Fibroblast of skin of scalp (primary cell): Measurements from ENCODE around the gene EFHD2.
"Not testable (repeated sequence)": the region's sequence is repeated elsewhere in the genome, so short reads cannot be mapped to it uniquely, and the experiment has no call there.

Source experiments
- DNase-seq: peaks from one replicate; pipeline ENCODE4 v3.0.0-alpha.2; 2013

EFHD2 gene

DNA sequence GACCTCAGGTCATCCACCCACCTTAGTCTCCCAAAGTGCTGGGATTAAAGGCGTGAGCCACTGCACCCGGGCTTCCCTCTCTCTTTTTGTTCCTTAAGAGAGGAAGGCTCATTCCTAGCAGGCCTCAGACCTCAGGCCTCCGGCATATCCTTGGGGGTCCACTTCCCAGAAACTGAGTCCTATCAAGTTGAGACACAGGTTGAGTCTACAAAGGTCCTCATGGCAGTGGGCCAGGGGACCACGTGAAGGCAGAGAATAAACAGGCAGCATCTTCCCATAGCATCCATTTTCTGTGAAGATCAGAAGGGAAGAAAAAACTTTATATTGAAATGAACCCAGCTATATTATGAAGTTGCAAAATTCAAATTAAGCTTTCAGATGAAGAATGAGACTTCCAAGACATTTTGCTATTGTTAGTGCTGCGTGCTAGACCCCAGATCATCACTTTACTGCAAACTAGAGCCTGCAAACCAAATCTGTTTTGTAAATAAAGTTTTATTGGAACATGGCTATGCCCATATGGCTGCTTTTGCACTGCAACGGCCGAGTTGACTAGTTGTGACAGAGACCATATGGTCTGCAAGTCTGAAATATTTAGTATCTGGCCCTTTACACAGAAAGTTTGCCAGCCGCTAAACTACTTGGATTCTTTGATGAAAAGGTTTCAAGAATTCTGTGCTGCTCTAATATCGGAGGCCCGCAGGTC is 43.3 kb downstream of the EFHD2 start:
- DNase-seq, result no peak

DNA sequence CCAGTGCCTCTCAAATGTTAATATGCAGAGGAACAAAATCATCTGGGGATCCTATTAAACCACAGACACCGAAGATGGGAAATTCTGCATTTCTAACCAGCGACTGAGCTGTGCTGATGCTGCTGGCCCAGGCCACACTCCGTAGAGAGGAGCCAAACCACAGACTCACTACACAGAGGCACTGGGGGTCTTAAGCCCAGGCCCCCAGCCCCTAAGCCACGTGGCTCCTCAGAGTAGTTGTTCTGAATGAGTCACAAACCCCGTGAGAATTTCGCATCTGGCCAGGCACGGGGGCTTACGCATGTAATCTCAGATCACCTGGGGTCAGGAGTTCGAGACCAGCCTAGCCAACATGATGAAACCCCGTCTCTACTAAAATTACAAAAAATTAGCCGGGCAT is 44.0 kb downstream of the EFHD2 start:
- peak; percentile 33 for DNase-seq

DNA sequence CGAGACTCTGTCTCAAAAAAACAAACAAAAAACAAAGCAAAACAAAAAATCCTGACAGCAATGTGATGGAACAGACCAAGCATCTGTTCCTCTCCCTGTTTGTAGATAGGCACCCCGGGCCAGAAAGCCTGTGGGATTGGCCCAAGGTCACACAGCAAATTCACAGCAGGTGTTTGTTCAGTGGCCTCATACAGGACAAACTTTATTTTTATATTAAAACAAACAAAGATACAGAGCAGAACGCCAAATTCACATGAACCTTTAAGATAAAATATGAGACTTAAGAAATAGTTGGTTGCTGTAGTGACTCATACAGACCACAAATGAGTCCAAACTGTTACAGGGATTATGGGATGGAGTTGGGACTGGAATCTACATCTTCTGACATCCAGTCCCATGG is 44.6 kb downstream of the EFHD2 start:
- DNase-seq, result peak; percentile 64

DNA sequence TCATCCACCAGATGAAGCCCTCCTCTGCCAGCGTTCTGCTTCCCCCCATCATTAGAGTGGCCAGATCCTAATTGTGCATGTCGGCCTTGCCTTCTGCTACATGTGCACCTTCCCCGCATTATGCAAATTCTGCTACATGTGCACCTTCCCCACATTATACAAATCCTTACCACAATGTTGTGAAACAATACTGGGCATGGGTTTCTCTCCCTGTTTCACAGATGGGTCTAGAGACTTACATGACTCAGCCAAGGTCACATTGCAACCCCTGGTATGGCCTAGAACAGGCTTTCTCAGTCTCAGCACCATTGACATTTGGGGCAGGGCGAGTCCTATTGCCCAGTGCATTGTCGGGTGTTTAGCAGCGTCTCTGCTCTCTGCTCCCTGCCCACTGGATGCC is 45.8 kb downstream of the EFHD2 start:
- no peak for DNase-seq

DNA sequence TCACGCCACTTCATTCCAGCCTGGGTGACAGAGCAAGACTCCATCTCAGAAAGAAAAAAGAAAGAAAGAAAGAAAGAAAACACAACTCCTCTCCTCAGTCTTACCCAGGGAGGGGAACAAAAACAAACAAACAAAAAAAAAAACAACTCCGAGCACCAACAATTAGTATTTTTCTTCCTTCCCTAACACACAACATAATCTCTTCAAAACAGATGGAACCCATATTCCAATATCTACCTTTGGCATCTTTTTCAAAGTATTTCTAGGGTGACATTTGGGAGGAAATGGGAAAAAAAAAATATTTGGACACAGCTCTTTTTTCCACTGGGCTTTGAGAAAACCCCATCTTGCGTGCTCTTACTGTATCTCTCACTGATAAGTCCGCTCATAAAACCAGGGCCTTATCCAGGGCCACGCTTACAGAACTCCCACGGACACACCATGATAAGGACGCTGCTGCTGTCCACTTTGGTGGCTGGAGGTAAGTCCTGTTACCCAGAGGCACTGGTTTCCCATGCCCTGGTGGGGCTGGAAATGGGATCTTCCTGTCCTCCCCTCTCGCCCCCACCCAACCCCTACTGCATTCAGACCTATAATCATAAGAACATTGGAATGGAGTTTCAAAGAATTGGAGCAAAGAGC is 46.7 kb downstream of the EFHD2 start, which contains the start of gene CELA2A:
CELA2A (plus strand) TSS at position 420 of the 642 bp plus-strand sequence; CDS start at position 442, 22 bp downstream.
- DNase-seq, result no peak

DNA sequence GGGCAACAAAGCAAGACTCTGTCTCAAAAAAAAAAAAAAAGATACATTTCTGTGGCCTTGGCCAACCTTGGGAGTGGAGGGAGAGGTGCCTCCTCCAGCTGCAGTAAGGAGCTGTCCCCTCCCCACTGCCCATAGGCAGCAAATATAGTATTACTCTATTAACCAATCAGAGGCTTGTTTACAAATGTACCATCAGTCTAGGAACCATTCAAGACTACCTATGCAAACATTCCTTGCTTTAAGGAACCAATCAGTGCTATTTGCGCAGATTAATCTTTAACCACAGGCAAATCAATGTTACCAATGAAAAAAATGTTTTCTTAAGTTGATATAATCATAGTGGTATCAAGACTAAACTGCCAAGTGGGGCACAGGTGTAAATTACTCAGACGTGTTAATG is 47.9 kb downstream of the EFHD2 start:
- no peak for DNase-seq

DNA sequence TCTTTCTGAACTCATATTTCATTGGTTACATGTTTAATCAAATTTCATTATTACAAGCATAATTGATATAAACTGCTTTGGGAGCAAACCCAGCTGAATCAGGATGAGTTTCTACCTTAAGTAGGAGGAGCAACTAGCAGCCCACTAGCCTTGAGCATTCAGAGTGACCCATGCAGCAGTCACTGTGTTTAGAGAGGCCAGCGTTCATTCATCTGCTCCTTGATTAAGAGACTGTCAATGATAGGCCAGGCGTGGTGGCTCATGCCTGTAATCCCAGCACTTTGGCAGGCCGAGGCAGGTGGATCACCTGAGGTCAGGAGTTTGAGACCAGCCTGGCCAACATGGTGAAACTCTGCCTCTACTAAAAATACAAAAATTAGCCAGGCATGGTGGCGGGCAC is 48.7 kb downstream of the EFHD2 start:
- DNase-seq, result not testable (repeated sequence)

DNA sequence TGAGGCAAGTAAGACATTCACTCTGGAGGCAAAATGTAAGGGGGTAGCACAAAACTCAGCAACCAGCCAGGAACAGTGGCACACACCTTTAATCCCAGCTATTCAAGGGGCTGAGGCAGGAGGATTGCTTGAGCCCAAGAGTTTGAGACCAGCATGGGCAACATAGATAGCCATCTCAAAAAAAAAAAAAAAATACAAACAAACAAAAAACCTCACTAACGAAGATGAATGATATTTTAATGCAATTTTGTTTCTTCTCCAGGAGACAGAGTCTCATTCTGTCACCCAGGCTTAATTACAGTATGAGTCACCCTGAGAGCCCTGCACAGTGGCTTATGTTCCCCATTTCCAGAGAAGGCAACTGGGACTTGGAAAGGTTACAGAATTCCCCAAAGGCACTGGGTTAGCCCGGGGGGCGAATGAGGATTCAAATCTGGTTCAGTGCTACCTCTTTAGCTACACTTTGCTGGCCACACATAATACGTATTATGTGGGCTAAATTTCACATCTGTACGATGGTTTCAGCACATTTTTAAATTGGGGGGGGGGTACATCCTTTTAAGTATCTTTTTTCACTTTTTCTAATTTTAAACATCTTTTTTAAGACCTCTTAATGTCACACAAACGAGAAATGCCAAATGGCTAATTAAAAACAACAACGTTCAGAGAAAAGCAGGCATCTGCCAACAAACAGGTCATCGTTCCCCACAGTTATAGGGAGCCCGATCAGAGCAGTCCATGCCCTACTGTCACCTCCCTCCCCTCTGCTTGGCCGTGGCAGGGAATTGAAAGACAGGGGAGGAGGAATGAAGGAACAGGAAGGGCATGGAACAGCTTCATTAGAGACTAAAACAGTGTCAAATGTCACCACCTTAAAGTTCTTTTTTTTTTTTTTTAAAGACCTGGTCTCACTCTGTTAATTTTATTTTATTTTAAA is 50.4 kb downstream of the EFHD2 start:
- DNase-seq, result peak; percentile 45

DNA sequence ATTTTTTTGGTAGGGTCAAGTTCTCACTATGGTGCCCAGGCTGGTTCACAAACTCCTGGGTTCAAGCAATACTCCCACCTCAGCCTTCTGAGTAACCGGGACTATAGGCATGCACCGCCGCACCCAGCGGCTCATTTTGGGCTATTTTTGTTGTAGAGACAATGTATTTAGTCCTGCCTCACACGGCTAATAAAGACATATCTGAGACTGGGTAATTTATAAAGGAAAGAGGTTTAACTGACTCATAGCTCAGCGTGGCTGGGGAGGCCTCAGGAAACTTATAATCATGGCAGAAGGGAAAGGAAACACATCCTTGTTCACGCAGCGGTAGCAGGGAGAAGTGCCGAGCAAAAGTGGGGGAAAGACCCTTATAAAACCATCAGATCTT is 51.0 kb downstream of the EFHD2 start:
- no peak for DNase-seq

DNA sequence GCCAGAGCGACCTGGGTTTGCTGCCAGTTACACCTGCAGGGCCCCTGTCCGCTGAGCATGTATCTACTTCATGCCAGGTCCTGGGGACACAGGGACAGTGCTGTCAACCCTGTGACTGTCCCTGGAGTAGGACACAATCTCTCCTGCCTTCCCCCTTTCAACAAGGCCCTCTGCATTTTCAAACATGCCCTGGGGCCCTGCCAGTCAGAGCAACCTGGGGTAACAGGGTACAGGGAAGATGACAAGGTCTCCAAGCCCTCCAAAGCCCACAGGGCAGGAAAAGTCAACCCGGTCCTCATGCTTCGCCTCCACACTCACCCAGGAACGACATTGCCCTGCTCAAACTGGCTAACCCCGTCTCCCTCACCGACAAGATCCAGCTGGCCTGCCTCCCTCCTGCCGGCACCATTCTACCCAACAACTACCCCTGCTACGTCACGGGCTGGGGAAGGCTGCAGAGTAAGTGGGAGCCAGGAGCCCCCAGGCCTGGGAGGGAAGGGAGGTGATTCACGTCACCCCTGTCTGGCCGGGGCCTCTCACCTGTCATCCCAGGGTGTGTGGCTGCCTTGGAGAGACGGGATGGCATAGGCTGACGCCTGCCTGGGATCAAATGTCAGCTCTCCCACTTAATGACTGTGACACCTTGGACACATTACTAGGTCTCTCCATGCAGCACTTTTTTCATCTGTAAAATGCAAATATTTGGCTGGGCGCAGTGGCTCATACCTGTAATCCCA is 53.5 kb downstream of the EFHD2 start:
- DNase-seq, result not testable (repeated sequence)

DNA sequence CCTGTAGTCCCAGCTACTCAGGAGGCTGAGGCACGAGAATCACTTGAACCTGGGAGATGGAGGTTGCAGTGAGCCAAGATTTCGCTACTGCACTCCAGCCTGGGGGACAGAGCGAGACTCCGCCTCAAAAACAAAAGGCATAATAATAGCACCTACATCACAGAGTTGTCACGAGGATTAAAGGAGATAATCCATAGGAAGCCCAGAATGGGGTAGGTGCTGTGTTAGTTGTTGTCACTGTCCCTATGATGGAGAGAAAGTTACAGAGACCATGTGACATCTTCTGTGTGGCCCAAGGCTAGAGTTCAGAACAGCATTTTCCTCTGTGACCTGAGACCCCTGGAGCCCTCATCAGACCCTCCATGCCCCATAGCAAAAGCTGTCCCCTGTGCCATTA is 54.2 kb downstream of the EFHD2 start:
- DNase-seq, result not testable (repeated sequence)

DNA sequence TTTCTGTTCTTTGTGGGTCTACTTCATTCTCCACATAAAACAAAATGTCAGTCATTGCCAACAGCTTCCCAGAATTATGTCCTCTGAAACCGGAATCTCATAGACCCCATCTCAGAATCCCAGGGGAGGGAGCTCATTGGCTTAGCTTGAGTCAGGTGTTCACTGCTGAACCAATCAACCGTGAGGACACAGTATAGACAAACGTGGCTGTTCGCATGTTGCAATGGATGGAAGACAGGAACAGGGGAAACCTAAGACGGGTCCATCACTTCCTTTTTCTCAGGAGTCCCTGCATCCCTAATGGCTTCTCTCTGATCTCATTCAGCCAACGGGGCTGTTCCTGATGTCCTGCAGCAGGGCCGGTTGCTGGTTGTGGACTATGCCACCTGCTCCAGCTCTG is 56.0 kb downstream of the EFHD2 start:
- no peak for DNase-seq

DNA sequence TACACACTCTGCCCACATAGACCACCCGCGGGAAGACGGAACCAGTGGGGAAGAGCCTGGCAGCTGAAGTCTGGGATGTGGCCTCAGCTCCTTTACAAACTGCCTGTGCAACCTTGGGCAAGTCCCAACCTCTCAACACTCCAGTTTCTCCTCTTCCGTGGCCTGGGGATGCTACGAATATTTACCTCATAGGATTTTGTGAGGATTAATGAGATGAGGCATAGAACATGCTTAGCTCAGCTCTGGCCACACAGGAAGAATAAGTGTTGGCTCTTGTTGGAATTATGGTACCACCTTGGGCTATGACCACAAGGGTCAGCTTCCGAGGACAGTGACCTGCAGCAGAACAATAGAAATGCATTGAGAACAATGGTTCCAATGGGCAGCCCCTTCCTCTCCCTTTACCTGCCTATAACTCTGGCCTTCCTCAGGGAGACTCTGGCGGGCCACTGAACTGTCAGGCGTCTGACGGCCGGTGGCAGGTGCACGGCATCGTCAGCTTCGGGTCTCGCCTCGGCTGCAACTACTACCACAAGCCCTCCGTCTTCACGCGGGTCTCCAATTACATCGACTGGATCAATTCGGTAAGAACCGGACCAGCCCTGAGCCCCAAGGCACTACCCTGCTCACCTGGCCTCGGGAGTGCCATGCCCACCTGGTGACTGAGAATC is 57.4 kb downstream of the EFHD2 start:
- not testable (repeated sequence) for DNase-seq

DNA sequence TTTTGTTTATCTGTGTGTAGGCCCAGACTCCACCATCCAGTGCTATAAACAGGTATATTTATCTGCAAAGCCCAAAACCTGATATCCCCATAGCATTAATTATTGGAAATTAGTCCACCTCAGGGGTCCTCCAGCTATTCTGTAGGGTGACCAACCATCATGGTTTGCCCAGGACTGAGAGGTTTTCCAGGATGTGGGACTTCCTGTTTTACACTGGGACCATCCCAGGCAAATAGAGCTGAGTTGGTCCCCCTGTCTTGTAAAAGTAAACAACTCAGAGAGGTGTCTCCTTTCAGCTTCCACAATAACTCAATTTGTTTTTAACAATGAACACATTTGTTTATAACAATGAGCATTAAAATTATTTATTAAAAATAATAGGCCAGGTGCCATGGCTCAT is 58.5 kb downstream of the EFHD2 start:
- no peak for DNase-seq

DNA sequence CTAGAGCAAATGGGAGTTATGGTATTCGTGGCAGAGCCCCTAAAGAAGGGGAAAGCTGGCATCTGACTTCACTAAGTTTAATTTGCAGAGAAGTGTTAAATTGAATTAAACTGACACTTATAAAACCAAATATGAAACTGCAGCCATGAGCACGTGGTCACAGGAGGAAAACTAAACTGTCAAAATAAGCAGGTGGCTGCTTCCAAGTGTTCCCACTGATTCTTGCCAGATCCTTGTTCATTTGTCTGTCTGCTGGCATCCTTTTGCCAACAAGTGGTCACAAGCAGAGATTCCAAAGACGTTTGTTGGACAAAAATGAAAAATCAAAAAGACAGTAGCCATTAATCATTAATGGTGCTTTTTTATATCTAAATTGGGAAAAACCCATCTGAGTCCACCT is 59.7 kb downstream of the EFHD2 start:
- DNase-seq, result no peak

DNA sequence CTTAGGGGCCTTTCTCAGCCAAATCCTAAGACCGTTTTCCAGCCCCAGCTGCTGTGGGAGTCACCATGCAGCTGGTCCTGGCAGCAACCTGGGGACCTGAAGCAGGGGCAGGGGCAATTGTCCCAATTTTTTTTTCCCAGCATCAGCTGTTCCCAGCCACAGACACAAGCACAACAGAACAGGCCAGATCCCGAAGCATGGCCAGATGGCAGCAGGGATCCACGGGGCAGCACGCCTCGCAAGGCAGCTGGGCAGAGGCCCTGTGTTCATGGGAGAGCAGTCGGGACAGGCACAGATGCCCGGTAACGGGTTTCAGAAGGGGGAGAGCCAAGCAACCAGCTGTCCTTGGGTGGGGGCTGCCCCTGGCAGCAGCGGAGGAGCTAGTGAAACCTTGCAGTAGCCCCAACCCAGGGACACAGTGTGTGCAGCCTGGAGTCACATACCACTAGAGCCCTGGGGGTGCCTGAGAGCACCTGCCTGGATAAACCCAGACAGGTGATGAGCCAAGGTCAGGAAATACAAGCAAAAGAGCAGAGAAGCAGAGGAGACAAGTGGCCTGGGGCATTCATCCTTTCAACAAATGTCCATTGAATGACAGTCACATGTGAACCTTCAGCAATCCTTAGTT is 60.2 kb downstream of the EFHD2 start:
- DNase-seq, result not testable (repeated sequence)

DNA sequence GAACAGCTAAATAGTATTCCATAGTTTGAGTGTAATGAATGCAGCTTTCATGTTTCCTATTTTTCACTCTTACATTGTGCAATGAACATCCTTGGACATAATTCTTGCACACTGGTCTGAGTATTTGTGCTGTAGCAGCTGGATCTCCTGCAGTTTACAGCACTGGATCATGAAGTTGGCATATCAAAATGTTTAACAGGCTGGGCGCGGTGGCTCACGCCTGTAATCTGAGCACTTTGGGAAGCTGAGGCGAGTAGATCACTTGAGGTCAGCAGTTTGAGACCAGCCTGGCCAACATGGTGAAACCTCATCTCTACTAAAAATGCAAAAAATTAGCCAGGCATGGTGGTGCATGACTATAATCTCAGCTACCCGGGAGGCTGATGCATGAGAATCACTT is 61.4 kb downstream of the EFHD2 start:
- DNase-seq, result not testable (repeated sequence)

DNA sequence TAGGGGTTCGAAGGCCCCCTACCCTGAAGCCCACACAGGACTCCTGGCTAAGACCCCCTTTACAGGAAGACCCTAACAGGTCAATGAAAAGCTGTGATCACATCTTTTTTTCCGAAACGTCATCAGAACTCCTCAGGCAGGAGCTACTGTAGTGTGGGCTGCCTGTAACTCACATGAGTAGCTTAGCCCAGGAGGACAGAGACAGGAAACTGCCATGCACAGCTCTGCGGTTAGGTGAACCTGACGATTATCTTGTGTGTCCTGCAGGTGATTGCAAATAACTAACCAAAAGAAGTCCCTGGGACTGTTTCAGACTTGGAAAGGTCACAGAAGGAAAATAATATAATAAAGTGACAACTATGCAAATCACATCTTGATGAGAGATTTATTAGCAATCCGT is 62.0 kb downstream of the EFHD2 start:
- DNase-seq, result not testable (repeated sequence)

DNA sequence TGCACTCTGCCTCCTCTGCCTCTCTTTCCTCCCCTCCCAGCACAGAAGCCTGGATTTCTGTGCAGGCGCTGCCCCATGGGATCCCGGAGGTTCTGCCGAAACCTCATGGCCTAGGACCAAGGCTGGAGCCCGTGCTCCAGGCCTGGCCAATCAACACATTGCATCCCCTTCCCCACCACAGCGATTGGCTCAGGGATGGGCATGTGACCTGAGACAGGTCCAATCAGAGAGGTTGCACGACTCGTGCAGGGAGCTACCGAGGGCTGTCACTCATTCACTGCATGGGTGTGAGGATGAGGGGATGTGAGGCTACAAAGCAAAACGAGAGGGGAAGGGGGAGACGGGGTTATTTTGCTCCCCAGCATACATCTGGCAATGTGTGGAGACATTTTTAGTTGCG is 62.9 kb downstream of the EFHD2 start:
- no peak for DNase-seq

DNA sequence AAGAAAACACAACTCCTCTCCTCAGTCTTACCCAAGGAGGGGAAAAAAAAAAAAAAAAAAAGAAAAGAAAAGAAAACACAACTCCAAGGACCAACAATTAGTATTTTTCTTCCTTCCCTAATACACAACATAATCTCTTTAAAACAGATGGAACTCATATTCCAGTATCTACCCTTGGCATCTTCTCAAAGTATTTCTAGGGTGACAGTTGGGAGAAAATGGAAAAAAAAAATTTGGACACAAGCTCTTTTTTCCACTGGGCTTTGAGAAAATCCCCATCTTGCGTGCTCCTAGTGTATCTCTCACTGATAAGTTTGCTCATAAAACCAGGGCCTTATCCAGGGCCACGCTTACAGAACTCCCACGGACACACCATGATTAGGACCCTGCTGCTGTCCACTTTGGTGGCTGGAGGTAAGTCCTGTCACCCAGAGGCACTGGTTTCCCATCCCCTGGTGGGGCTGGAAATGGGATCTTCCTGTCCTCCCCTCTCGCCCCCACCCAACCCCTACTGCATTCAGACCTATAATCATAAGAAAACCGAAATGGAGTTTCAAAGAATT is 66.1 kb downstream of the EFHD2 start, which contains the start of gene CELA2B:
CELA2B (plus strand) TSS at position 353 of the 563 bp plus-strand sequence; CDS start at position 375, 22 bp downstream.
- no peak for DNase-seq

DNA sequence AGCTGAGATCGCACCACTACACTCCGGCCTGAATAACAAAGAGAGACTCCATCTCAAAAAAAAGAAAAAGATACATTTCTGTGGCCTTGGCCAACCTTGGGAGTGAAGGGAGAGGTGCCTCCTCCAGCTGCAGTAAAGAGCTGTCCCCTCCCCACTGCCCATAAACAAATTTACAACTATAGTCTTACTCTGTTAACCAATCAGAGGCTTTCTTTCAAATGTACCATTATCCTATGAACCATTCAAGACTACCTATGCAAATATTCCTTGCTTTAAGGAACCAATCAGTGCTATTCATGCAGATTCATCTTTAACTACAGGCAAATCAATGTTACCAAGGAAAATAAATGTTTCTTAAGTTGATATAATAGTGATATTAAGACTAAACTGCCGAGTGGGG is 67.2 kb downstream of the EFHD2 start:
- DNase-seq, result no peak
